HG02840 (cell line): ENCODE results near the gene GLRB.
"Not testable (repeated sequence)": the region's sequence is repeated elsewhere in the genome, so short reads cannot be mapped to it uniquely, and the experiment has no call there.

Experiments
- ATAC-seq: cut with Tn5 transposase; IDR thresholded peaks from one replicate; pipeline ENCODE4 v1.9.1; 2021; ENCODE audit warnings: mild to moderate bottlenecking, moderate library complexity, moderate number of reproducible peaks; ENCODE audit not compliant: unreplicated experiment, low FRiP score

Gene GLRB

DNA sequence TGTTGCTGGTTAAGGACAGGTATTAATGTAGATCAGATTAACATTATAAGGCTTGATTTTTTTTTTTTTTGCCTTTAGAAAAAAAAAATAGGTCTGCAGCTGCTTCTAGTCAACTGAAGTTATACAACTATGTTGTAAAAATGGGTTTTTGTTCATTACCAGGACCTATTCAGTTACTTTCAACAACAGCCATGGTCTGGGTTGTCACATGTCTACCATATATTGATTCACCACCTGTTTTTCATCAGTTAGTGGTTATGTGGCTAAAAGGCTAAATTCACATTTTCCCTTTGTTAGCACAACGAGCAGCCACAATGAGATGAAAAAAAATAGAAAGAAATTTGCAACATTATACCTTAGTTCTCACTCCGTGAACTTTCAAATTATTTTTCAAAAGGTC lies 45.5 kb downstream of the GLRB start:
- ATAC-seq: no peak

DNA sequence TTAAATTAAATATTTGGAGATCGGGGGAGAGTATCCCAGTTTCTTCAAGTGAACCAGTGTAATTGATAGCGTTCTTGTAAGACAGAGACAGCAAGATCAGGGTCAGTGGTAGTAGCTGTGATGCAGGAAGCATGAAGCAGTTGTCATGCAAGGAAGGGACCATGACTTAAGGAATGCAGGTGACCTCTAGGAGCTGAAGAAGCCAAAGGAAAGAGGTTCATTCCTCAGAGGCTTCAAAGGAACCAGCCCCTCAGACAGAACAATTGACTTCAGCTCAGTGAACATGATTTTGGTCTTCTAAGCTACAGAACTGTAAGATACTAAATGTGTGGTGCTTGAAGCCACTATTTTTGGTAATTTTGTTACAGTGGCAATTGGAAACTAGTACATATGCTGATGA lies 51.6 kb downstream of the GLRB start:
- no peak for ATAC-seq

DNA sequence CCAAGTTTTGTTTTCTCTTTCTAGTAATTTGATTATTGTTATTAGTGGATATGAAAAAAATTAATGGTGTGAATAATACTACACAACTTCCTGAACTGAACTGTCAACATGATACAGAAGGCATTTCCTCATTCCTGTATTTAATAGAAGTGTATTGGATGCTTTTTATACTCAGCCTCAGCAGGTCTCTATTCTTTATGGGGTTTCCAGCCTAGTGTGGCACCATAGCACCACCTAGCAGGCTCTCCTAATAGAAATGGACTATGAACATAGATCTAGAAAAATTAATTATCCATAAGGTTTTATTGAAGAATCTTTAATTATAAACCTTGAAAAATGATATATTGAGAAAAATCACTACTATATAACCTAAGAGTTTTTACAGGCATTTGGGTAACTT lies 52.4 kb downstream of the GLRB start:
- no peak for ATAC-seq

DNA sequence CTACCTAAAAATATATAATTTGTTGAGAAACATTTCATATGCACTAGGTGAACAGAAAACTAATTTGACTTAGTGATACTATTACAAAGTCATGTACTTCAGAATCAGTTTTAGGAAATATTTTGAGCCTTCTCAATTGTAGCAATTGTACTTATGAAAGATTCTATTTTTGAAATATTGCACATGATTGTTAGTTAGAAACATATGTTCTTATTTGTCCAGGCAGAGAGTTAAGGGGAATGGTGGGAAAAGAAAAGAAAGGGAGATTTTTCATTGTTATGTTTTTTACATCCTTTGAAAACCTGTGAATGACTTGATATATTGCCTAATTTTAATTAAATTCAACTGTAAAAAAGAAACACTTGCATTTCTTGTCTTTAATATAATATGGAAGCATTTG lies 66.0 kb downstream of the GLRB start:
- no peak for ATAC-seq

DNA sequence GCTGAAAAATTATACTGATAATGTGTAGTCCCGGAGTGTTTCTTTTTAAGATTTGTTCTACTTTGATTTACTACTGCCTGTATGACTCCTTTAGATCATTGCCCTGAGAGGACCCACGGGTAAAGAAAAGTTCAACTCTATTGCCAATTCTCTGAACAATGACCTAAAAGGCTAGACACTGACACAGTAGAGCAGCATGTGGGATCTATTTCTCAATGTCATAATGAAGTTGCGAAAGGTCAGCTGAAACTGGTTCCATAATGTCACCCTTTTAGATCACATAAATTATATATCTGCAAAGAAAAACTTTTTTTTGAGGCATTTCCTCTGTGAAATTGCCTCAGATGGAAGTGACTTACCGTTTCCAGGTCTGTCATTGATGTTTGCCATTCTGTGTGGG lies 67.4 kb downstream of the GLRB start:
- no peak for ATAC-seq

DNA sequence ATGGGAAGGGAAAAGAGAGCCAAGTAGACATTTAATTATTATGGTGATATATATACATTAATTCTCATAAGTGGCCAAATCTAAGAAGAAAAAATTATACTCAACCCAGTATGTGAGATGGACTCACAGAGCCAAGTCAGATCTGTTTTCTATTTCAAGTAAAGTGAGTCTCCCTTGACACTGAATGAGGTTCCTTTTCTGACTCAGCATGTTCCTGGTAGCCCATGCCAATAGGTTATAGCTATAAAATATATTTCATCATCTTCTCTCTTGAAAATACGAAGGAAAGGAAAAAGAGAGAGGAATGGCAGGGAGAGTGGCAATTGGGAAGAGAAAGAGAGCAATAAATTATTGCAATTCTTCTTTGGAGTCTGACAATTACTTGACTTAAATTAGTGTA lies 75.8 kb downstream of the GLRB start:
- ATAC-seq: no peak

DNA sequence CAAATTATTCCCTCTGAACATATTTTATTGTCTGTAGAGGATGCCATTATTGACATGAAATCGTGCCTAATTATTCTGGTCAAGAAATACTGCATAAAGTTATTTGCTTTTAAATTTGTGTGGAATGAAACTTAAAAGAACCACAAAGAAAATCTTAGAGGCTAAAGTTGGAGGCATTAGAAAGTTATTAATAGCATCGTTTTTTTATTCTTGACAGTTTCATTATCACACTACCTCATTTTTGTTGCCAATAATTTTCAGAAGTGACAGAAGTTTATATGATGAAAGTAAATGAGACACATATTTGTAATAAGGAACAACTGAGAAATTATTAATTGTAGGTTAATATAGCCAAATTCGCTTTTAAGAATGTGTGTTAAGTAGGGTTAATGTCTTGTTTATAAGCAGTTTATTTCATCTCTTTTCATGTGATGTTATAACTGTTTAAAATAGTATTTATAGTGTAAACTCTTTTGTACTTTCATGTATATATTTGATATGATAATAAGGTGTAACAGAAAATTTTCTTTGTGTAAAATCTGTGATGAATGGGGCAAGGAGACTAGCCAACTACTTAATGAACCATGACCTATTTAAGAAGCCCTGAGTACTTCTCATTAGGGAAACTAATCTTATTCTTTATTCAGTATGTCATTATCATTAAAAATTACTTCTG lies 90.1 kb downstream of the GLRB start:
- no peak for ATAC-seq

DNA sequence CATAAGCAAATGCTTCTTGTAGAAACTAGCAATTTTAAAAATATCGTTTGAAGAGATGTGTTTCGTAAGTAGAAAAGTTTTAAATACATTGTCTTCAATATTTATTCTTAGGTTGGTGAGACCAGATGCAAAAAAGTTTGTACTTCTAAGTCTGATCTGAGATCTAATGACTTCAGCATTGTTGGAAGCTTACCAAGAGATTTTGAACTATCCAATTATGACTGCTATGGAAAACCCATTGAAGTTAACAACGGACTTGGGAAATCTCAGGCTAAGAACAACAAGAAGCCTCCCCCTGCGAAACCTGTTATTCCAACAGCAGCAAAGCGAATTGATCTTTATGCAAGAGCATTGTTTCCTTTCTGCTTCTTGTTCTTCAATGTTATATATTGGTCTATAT lies 94.4 kb downstream of the GLRB start:
- no peak for ATAC-seq

DNA sequence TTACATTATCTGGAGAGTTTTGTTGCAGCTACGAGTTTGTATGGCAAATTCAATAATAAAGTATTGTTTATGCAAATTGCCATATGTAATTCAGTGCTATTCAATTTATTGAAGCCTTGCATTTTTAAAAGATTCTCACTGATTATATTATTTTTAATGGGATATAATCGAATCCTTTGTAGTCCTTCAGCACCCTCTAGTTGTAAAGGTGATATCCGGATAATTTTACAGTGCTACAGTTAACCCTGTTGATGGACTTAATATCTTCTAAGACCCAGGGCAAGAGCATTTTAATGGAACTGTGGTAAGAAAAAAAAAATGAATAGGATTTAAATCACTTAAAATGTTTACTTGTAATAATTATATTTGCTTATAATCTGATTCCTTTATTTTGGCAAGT lies 96.1 kb downstream of the GLRB start:
- no peak for ATAC-seq

DNA sequence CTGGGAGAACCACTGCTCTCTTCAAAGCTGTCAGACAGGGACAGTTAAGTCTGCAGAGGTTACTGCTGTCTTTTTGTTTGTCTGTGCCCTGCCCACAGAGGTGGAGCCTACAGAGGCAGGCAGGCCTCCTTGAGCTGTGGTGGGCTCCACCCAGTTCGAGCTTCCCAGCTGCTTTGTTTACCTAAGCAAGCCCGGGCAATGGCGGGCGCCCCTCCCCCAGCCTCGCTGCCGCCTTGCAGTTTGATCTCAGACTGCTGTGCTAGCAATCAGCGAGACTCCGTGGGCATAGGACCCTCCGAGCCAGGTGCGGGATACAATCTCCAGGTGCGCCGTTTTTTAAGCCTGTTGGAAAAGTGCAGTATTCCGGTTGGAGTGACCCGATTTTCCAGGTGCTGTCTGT lies 104.3 kb downstream of the GLRB start:
- ATAC-seq: not testable (repeated sequence)

DNA sequence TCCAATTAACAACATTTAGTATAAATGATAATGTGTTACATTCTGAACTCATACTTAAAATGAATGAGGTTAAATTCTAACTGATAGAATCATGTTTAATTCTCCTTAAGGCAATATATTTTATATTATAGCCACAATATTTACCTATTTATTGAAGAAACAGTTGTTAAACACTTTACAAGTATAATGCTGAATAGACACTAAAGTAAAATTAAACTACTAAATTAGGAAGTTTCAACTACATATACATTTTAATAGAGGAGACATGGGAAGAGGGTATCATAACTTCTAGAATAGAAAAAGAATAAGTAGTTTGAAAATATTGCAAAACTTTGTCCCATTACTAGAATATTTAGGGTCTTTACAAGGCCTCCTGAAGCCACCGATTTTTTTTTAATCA lies 108.3 kb downstream of the GLRB start:
- ATAC-seq: no peak

DNA sequence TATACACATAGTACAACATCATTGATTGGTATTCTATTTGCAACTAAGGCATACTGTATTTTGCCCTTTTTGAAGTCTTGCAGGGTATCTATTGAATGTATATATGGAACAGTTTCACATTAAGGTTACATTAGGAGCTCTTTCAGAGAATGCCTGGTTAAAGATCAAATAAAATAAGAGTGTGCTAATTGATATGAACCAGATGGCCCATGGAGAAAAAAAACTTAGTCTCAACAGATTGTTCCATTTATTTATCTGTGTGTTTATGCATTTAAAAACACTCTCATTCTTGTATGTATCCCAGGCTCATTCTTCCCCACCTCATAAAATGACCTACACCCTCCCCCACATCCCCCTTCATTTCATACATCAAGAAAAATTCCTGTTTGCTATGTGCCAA lies 109.4 kb downstream of the GLRB start:
- ATAC-seq: no peak

DNA sequence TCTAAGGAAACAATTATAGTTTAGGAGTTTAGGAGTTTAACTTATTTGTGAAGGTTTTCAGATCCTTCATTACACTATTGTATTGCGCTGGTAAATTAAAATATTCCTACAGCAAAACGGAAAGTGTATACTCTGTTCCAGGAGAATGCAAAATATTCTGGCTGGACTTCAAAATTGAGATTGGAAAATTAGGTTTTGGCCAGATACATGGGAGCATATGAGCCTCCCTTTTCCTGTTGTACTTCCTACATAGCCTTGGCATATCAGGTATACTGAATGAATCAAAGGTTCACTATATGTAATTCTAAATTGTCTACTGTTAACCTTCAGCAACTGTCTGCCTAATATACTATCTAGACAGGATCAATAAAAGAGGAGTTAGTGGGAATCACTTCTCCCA lies 119.4 kb downstream of the GLRB start:
- no peak for ATAC-seq

DNA sequence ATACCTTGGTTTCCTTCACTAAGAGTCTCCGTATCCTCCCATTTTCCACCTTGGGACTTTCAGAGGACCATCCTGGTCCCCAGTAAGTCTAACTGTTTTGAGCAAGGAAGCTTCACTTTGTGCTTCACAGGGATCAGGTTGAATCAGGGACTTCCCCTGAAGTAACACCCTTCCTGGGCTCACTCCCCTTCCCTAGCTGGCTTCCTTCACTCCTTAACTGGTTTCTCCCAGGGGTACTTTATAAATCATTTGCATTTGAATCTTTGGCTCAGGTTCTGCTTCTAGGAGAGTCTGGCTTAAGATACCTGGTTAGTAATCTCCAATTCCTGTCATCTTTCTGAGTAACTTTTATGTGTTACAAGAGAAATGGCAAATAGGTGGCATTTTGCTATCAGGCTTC lies 120.1 kb downstream of the GLRB start:
- no peak for ATAC-seq

DNA sequence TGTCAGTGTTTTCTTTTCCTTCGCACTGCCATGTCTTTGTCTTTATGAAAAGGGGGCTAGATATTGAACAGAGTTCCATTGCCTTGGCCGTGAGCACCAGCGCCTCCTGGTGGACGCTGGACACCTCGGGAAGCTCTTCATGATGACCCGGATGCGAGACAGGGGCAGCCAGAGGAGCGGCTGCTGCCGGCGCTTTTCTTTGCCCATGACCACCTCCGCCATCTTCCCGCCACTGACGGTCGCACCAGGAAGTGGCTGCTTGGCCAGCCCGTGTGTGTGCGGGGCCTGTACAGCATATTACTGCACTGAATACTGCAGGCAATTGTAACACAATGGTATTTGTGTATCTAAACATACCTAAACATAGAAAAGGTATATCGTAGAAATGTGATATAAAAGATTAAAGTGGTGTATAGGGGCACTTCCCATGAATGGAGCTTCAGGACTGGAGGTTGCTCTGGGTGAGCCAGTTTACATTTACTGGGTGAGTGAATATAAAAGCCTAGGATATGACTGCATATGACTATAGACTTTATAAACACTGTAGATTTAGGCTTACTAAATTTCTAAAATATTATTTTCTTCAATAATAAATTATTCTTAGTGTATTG lies 128.8 kb downstream of the GLRB start:
- ATAC-seq: no peak

DNA sequence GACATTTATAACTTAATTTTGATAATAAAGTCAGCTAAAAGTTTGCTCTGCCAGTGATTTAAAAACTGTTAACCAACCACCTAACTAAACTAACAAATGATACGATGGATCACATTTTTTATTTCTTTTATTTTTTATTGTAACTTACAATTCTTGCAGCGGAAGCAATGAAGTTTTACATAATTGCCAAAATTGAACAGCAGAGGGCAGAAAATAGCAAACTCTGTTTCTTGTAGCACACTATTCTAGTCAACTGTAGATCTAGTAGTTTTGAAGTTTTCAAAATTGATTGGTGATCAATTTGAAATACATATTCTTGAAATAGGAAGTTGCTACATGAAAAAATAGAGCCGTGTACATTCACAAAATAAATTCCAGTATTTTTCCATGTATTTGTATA lies 141.8 kb downstream of the GLRB start:
- ATAC-seq: no peak

DNA sequence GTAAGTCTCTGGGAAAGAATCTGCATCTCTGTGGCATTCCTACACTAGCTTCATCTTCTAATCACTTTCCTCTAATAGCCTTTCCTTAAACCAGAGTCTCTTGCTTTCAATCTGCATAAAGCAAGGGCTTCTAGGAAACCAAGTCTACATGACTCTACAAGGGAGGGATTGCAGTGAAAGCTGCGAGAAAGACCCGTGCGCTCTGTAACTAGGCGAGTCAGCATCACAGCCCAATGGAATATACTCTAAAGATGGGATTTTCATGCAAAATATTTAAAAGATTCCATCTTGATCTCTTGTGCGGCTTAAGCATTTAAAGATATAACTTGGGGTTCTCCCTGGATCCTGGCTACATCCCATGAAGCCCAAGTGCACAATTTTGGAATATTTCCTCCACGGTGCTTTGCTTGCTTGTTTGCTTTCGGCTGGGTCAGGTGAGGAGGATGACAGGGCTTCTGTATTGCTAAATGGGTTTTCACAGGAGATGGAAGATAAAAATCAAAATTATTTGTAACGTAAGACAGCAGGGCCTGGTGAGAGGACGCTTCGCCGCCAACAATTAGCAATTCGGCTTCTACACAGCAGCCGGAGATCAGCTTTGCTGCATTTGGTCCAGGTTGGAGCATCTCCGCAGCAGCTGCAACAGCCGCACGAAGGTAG lies 143.9 kb downstream of the GLRB start:
- ATAC-seq: no peak

DNA sequence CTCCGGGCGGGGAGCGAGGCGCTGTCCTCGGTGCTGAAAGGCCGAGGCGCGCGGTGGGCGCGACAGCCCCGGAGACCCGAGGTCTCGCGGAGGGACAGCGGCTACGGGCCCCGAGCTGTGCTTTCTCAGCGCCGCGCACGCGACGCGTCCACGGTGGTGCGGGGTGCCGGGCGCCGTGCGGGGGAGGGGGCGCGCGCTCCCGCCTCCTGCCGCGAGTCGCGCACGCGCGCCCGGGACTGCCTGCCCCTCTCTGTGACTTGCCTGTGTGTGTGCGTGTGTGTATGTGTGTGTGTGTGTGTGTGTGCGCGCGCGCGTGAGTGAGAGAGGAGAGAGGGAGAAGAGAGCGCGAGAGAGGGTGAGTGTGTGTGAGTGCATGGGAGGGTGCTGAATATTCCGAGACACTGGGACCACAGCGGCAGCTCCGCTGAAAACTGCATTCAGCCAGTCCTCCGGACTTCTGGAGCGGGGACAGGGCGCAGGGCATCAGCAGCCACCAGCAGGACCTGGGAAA lies 144.5 kb downstream of the GLRB start, which contains the start of gene GRIA2:
Gene GRIA2 (plus strand): TSS at position 358 of the 511 bp plus-strand sequence. CDS start 315 bp downstream, outside the sequence.
- no peak for ATAC-seq

DNA sequence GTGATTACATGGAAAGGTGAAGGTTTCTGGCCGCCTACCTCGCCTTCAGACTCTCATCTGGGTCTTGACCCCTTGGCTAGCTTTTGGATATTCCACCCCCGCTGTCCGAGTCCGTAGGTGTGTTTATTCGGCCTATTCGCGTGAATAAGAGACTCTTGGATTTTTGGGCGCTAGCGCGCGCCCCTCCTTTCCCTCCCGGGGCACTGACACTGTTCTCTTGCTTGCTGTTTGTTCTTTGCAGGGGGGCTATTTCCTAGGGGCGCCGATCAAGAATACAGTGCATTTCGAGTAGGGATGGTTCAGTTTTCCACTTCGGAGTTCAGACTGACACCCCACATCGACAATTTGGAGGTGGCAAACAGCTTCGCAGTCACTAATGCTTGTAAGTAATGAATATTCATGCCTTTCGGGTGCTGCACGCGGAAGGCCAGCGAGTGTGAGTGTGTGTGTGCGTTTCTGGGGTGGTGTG lies 145.5 kb downstream of the GLRB start:
- no peak for ATAC-seq
